B cell (primary cell): Measurements from ENCODE around the gene PEX10. TPM values are rescaled to one million over a fixed set of nuclear protein-coding genes. Genes with fewer than 3 reads are reported as not detected.

ENCODE experiments used
- ATAC-seq: fragments of 200-7000 bp; cut with Tn5 transposase; one replicate; pipeline ENCODE4 v1.10.0; 2021; ENCODE audit warnings: low read depth, mild to moderate bottlenecking, moderate number of reproducible peaks, moderate library complexity
- CTCF ChIA-PET: fragments of 350-600 bp; sonication (Branson Sonifier 250); formaldehyde crosslinking; loops from one replicate; lab custom pipeline; 2021; ENCODE audit warnings: antibody characterized with exemption, inconsistent platforms; lab: Charles Lee
- POLR2A ChIA-PET: fragments of 350-600 bp; sonication (Branson Sonifier 250); formaldehyde crosslinking; loops from one replicate; lab custom pipeline; 2021; ENCODE audit warnings: antibody characterized with exemption; lab: Charles Lee
- DNase-seq: peaks from one replicate; pipeline ENCODE4 v3.0.0; 2013
- H2AFZ ChIP-seq: 2 replicates; pipeline ENCODE4 v1.6.1; 2012; ENCODE audit warnings: mild to moderate bottlenecking, low read depth, low read length; ENCODE audit not compliant: insufficient read depth, poor library complexity, severe bottlenecking
- H3K27ac ChIP-seq, 2 donors: 1 replicate in 1 of 2; 2 replicates in 1 of 2; pipeline ENCODE4 v1.5.1; 2012 to 2013; ENCODE audit warnings: low read length in 2 of 2, mild to moderate bottlenecking in 2 of 2, moderate library complexity in 1 of 2
- H3K27me3 ChIP-seq, 4 experiments: fragments of 200-600 bp in 1 of 4; sonication (generic) in 1 of 4; replicated peaks in 1 of 4; 1 replicate in 2 of 4; 2 replicates in 2 of 4; pipeline versions ENCODE4 v1.6.1 to v1.7.0; 2013 to 2016; ENCODE audit warnings: low read length in 3 of 4, mild to moderate bottlenecking in 2 of 4, mixed read lengths in 1 of 4, moderate library complexity in 1 of 4; ENCODE audit not compliant: insufficient read depth in 4 of 4, control insufficient read depth in 3 of 4; ENCODE audit errors: control extremely low read depth in 1 of 4
- H3K36me3 ChIP-seq, 2 experiments: replicated peaks in 1 of 2; 1 replicate in 1 of 2; 2 replicates in 1 of 2; pipeline versions ENCODE4 v1.6.1 to v1.7.1; 2013; ENCODE audit warnings: low read length in 1 of 2; ENCODE audit not compliant: insufficient read depth in 2 of 2, control insufficient read depth in 1 of 2; ENCODE audit errors: control extremely low read depth in 1 of 2, extremely low read depth in 1 of 2
- H3K4me1 ChIP-seq, 2 donors: fragments of 200-600 bp in 1 of 2; sonication (generic) in 1 of 2; 1 replicate in 1 of 2; 2 replicates in 1 of 2; pipeline versions ENCODE4 v1.5.1 to v1.6.1; 2013 to 2017; ENCODE audit warnings: low read length in 2 of 2; ENCODE audit not compliant: control insufficient read depth in 2 of 2, insufficient read depth in 2 of 2
- H3K4me2 ChIP-seq: replicated peaks from 2 replicates; pipeline ENCODE3; 2012; ENCODE audit warnings: mild to moderate bottlenecking, low read depth, low read length; ENCODE audit not compliant: poor library complexity, severe bottlenecking
- H3K4me3 ChIP-seq, 5 experiments: fragments of 200-600 bp in 1 of 5; sonication (generic) in 1 of 5; 1 replicate in 3 of 5; 2 replicates in 2 of 5; pipeline versions ENCODE4 v1.5.1 to v1.7.0; 2011 to 2016; ENCODE audit warnings: low read length in 4 of 5, mild to moderate bottlenecking in 4 of 5, low read depth in 2 of 5, control low read depth in 1 of 5, moderate library complexity in 1 of 5; ENCODE audit not compliant: insufficient read depth in 1 of 5; ENCODE audit errors: control extremely low read depth in 1 of 5, extremely low read depth in 1 of 5
- H3K79me2 ChIP-seq: fragments of 200-600 bp; sonication (generic); one replicate; pipeline ENCODE4 v1.6.0; 2016; ENCODE audit warnings: low read length; ENCODE audit not compliant: control insufficient read depth, insufficient read depth
- H3K9ac ChIP-seq: fragments of 200-600 bp; sonication (generic); 2 replicates; pipeline ENCODE4 v1.6.1; 2017; ENCODE audit warnings: mild to moderate bottlenecking, low read length, moderate library complexity
- H3K9me3 ChIP-seq, 3 donors: one replicate each; pipeline versions ENCODE4 v1.6.1 to v1.7.1; 2013; ENCODE audit warnings: low read length in 2 of 3; ENCODE audit not compliant: control insufficient read depth in 2 of 3, insufficient read depth in 1 of 3; ENCODE audit errors: control extremely low read depth in 1 of 3
- H4K20me1 ChIP-seq: 2 replicates; pipeline ENCODE4 v1.6.0; 2012; ENCODE audit warnings: mild to moderate bottlenecking, low read length; ENCODE audit not compliant: insufficient read depth, control insufficient read depth, poor library complexity, severe bottlenecking
- H3K27ac Mint-ChIP-seq: one replicate; pipeline ENCODE4 v1.8.0; 2021; ENCODE audit warnings: mixed read lengths
- H3K27me3 Mint-ChIP-seq: one replicate; pipeline ENCODE4 v1.8.0; 2021; ENCODE audit warnings: mixed read lengths
- H3K4me1 Mint-ChIP-seq: one replicate; pipeline ENCODE4 v1.8.0; 2021; ENCODE audit warnings: mixed read lengths
- H3K4me3 Mint-ChIP-seq: one replicate; pipeline ENCODE4 v1.8.0; 2021; ENCODE audit warnings: mixed read lengths
- H3K9me3 Mint-ChIP-seq: one replicate; pipeline ENCODE4 v1.8.0; 2022; ENCODE audit warnings: mixed read lengths; ENCODE audit not compliant: insufficient read depth
- CTCF ChIP-seq: fragments of 200-600 bp; IDR thresholded peaks from one replicate; pipeline ENCODE4 v1.8.0; 2022; ENCODE audit warnings: antibody characterized with exemption, mild to moderate bottlenecking
- EZH2 ChIP-seq: IDR thresholded peaks from 2 replicates; pipeline ENCODE4 v1.6.1; 2012; ENCODE audit warnings: borderline replicate concordance, low read depth, mild to moderate bottlenecking, moderate library complexity, low read length; ENCODE audit not compliant: insufficient read depth, poor library complexity, severe bottlenecking
- WGBS: methylation state at CpG from one replicate; pipeline ENCODE4 v1.1.5; 2013; ENCODE audit warnings: missing lambda C conversion rate; ENCODE audit not compliant: insufficient coverage; 5-methylcytosine and 5-hydroxymethylcytosine counted together
- intact Hi-C: fragments of 100-400 bp; cut with micrococcal nuclease; formaldehyde crosslinking; loops from one replicate; pipeline ENCODE4 v1.10.0; 2022
- polyA plus RNA-seq: library from polyadenylated mRNA; depleted of rRNA; stranded (reverse); fragments of >200 nt; gene quantifications from 2 replicates; pipeline ENCODE4 v1.2.3, GENCODE V29; 2012
- total RNA-seq, 2 donors: library from RNA; stranded (reverse); fragments of 120-200 nt in 1 of 2; gene quantifications; 1 replicate in 1 of 2; 2 replicates in 1 of 2; pipeline versions ENCODE4 v1.2.3 to v1.2.4, GENCODE V29; 2013 to 2022

PEX10 gene
- total and polyA plus RNA-seq, 2 donors (not counting 1 experiment from before 2014, with no cell fraction given) = 13.5 to 18.4 TPM

GRCh38 chr1:2356911-2357845 lies 55.2 kb downstream of the PEX10 start:
- Mint-ChIP-seq H3K9me3 (no peaks in the 10 kb centered on the region), H3K4me3 (no peak overlapping the region), H3K4me1 (no peaks in the 10 kb centered on the region), H3K27me3 (no peaks in the 10 kb centered on the region), H3K27ac (no peak overlapping the region)
- POLR2A ChIA-PET = no interaction called here
- intact Hi-C loops = no loop called here
- DNase-seq (no peak), ATAC-seq (no peak)
- Histone ChIP-seq H4K20me1 (no peaks in the 10 kb centered on the region), H3K4me2 (no peak overlapping the region), H3K4me3 (no peak overlapping the region), H3K27me3 (no peaks in the 10 kb centered on the region), H3K36me3 (no peaks in the 10 kb centered on the region), H3K9me3 (peaks cover 0 to 2% (median 0%) of the 10 kb centered on the region in 3 donors), H3K79me2 (no peaks in the 10 kb centered on the region), H3K27ac (no peak overlapping the region), H3K9ac (no peak overlapping the region), H2AFZ (no peak overlapping the region), H3K4me1 (no peaks in the 10 kb centered on the region)
- 92% methylated on average over 35 of the region's 37 CpGs for WGBS
- no peak for TF ChIP-seq CTCF
- TF ChIP-seq EZH2 = no peak
- CTCF ChIA-PET = interaction anchor here (1.2 to 1.3 kb wide), 2 partner anchors 46 to 162 kb away, joined by 3 read pairs; partner anchors contain the start of gene FAAP20

GRCh38 chr1:2356401-2356800 lies 56.0 kb downstream of the PEX10 start:
- TF ChIP-seq CTCF (no peak), EZH2 (no peak)
- Histone ChIP-seq H3K4me2 (no peak overlapping the region), H3K27ac (no peak overlapping the region), H3K27me3 (no peaks in the 10 kb centered on the region), H3K9me3 (peaks cover 0 to 2% (median 0%) of the 10 kb centered on the region in 3 donors), H4K20me1 (no peaks in the 10 kb centered on the region), H3K9ac (no peak overlapping the region), H3K4me3 (no peak overlapping the region), H2AFZ (no peak overlapping the region), H3K79me2 (no peaks in the 10 kb centered on the region), H3K36me3 (no peaks in the 10 kb centered on the region), H3K4me1 (no peaks in the 10 kb centered on the region)
- DNase-seq (no peak), ATAC-seq (no peak)
- H3K9me3 Mint-ChIP-seq = no peaks in the 10 kb centered on the region
- ChIA-PET POLR2A (no interaction called here), CTCF (interaction anchor here (1.2 to 1.3 kb wide), 2 partner anchors 45 to 161 kb away, joined by 3 read pairs; partner anchors contain the start of gene FAAP20)
- no peak overlapping the region for H3K27ac Mint-ChIP-seq
- H3K4me1 Mint-ChIP-seq = no peaks in the 10 kb centered on the region
- 94% methylated on average over 15 of the region's 15 CpGs for WGBS
- H3K4me3 Mint-ChIP-seq = no peak overlapping the region
- intact Hi-C loops = no loop called here
- H3K27me3 Mint-ChIP-seq = no peaks in the 10 kb centered on the region
